8988T (cell line): Measurements from ENCODE around the gene CAMK2D.

Experiments used
- DNase-seq: peaks from one replicate; pipeline ENCODE4 v3.0.0; 2011

CAMK2D gene

DNA sequence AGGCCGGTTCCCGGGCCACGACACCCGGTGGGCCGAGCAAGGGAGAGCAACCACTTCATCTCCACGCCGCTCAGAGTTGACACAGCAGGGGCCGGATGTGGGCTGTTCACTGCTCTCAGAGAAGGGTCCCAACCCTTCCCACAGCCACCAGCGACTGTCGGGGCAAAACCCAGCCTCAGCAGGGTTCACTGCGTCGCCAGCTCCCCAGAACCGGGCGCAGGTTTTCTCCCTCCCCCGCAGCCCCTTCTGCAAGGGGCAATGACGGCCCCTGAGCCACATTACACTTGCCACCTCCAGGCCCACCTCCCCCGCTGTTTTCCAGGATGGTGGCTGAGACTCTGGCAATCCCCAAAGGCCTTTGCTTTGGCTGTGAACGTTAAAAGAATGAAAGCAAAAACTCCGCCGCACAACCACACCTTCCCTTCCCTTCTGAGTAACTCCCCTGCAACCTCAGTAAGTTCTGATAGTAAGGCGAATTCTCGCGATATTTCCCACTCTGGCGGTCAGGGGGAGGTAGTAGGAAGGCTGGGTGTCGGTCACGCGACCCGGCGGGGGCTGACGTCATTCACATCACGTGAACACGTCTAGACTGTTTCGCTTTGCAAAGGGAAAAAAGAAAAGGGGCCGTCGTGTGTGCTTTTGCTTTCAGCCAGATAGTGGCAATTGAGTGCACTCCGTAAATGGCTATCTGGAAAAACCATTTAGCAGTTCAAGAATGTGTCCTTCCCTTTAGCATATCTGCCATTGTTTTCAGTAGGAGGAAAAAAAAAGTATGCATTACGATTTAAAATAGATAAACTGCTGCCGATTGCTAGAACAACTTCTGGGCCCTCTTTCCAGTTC lies 869 bp upstream of the CAMK2D start:
- DNase-seq: peak; percentile 63

DNA sequence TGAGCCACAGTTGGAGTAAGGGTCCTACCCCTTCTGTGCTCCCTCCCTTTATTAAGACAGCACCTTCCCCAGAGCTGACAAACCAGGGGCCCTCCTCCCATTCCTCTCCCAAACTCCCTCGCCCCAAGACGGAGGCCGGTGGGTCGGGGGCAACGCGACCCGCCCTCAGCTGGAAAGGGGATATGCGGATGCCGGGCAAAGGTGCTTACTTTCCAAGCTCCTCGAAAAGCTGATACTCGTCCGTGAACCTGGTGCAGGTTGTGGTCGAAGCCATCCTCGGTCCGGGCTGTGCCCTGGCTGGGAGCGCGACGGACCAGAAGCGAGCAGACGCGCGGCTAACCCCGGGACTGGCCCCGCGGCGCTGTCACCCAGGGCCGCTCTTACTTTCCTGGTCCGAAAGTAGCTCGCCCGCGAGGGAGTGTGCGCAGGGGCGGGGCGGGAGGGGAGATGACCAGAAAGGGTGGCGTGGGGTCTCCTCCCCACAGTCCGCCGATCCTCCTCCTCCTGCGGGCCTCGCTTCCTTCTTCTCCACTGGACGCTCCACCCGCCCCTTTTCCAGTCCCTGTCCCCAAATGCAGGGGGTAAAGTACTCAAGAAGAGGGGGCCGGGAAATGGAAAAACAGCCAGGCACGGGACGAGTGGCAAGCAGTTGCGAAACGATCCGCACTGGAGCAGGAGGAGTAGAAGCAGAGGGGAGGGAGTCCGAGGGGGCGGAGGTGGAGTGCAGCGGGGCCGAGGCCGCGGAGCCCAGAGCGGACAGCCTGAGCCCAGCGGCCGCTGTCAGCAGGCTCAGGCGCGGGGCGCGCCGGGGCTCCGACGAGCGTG lies 531 bp downstream of the CAMK2D start:
- peak; percentile 16 for DNase-seq

- no peak for DNase-seq
These were observed 1.3 kb downstream of the CAMK2D start for GRCh38 chr4:113760094-113760794.

DNA sequence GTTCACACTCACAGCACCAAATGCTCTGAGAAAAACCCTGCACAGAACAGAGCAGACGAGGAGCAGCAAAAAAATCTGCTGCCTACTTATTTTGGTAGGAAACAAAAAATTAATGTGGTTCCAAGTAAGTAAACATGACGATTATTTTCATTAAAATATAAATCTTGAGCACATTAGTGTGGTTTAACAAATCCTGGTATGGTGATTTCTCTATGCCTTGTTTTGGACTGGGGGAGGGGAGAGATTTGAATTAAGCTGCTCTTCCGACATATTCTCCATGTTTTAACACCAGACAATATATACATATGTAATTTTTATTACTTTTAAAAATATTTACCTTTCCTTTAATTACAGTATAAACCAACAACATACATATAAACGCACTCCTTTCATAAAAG lies 1.8 kb downstream of the CAMK2D start:
- DNase-seq: no peak

DNA sequence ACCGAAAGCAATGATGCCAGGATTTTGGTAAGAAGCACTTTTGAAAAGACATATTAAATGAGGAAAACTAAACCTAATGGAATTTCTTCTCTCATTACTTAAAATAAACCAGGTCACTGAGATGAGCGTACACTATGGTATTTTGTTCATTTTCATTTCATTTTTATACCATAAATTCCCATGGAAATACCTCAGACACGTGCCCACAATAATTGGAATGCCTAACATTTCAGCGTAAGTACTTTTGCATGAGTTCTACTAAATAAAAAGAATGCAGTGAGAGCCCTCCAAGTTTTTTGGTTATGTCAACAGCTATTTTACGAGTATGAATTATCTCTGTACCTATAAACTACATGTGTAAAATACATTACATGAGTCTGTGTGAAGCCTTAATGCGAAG lies 3.2 kb downstream of the CAMK2D start:
- DNase-seq: no peak

GRCh38 chr4:113757486-113757885 lies 4.1 kb downstream of the CAMK2D start:
- no peak for DNase-seq

DNA sequence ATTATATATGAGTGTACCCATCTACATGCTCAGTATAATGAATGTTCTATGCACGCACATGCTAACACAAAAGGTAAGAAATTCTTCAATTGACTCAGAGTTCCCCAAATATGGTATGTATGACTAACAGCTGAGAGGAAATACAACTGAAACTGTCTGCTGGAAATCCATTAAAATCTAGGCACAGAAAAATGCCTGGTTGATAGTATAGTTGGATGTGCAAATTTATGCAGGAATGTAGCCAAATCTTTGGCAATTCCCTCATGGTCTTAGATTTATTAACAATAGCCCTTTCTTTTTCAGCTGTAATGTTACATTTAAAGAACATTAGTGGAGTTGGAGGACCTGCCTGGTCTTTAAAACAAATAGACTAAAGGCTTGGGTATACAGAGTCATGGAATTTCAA lies 5.5 kb downstream of the CAMK2D start:
- DNase-seq: no peak

DNA sequence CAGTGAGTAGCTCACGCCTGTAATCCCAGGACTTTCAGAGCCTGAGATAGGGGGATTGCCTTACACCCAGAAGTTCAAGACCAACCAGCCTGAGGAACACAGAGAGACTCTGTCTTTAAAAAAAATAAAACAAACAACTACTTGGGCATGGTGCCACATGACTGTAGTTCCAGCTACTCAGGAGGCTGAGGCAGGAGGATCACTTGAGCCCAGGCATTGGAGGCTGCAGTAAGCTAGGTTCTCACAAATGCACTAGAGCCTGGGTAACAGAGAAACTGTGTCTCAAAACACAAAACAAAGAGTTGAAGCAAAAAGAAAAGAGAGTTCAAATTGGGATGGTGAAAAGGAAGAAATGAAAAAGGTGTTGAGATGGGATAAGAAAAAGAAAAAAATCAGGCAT lies 10.8 kb downstream of the CAMK2D start:
- no peak for DNase-seq

DNA sequence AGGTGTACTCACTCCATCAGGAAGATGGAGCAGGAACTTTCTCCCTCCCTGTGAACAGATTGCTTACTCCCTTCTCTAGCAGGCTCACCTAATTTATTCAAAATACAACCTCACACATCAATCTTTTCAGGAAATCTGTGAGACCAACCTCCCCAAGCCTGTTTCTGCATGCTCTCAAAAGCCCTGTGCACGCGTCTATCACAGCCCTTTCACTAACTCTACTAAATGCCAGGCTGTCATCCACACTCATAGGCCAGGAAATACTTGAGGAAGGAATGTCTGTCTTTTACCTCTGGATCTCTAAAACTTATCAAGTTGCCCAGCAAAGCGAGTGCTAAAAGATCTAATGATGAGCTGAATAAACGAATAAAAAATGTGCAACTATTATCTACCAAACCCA lies 11.2 kb downstream of the CAMK2D start:
- DNase-seq: no peak

- no peak for DNase-seq
These were observed 12.4 kb downstream of the CAMK2D start for GRCh38 chr4:113749178-113749577.

DNA sequence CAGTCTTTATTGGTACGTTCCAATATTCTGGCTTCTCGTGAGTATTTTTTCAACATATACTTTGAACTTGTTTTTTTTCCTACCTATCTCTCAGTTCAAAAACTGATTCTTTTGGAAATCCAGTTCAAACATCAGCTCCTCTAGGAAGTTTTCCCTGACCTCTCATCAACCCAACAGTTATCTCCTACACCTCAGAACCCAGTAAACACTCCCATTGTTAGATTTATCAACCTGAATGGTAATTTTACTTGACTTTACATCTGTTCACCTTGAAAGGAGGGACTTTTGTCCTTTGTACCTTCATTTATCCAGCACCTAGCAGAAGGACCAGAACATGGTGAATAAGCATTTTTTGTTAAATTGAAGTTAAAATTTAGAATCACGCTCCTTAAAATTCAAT lies 13.6 kb downstream of the CAMK2D start:
- no peak for DNase-seq

DNA sequence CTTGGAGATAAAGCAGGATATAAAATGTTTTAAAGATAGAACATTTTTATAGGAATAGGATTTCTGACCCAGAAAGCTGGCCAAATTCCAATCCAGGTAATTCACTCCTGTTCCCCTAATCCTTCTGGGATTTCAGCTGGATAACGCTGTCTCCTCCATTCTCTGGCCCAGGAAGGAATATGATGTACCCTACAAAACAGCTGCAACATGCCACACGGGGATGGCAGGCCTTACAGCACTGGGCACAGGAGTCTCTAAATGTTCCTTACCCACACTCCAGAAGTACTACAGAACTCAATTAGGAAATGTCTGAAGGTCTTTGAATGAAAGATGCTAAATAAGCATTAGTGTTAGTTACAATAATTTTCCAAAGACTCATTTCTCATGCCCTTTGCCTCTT lies 15.8 kb downstream of the CAMK2D start:
- no peak for DNase-seq

DNA sequence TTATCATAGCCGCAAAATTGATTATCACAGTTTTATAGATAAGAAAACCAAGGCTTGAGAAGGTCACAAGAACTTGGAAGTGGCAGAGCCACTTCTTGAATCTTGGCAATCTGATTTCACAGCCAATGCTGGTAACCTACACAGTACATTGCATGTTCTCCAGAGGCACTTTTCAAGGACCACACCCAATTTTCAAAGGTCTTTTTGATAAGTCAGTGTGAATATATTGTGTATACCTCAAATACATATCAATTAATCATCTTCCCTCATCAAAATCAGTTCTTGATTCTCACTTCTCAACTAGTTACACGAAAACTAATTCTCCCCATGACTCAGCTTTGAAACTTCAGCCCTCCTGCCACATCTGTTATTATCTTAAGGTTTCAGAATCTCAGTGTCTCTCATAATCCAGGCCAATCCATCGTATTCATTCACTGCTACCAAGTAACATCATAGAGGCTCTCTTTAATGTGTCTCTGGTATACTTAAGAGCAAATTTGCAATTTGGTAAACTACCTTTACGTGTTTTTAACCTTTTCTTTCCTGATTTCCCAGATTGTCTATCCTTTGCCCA lies 16.8 kb downstream of the CAMK2D start:
- no peak for DNase-seq

- no peak for DNase-seq
These were observed 17.8 kb downstream of the CAMK2D start for GRCh38 chr4:113743690-113744089.

DNA sequence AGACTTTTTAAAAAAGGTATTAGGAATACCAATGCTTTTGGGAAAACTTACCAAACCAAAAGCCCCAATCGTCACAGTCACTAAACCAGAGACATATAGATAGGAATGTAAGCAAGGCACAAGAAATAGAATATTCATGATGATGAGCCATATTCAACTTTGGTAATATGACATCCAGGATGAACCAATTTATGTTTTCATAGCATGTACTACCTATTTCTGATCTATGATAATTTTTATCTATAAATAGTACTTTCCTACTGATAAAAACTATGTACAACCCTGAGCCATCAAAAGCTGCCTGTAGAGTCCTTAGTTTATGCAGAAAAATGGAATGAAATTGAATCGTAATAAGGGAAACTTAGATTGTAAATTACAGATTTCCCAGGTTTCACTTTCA lies 18.9 kb downstream of the CAMK2D start:
- DNase-seq: no peak

DNA sequence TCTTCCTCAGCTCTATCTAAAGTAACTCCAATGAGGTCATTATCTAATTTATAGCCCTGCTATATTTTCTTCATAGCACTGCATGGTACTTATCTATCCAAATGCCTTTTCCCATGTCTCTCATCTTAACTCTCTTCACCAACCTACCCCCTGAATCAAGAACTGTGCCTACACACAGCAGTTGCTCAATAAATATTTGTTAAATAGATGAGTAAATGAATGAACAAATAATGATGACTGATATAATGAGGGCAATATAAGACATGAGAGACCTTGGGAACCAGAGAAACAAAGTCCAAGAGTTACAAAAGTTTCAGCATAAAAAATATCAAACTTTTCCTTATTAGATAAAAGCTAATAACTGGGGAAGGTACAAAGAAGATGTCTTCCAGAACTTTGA lies 19.6 kb downstream of the CAMK2D start:
- DNase-seq: no peak

GRCh38 chr4:113740857-113741379 lies 20.6 kb downstream of the CAMK2D start:
- no peak for DNase-seq

DNA sequence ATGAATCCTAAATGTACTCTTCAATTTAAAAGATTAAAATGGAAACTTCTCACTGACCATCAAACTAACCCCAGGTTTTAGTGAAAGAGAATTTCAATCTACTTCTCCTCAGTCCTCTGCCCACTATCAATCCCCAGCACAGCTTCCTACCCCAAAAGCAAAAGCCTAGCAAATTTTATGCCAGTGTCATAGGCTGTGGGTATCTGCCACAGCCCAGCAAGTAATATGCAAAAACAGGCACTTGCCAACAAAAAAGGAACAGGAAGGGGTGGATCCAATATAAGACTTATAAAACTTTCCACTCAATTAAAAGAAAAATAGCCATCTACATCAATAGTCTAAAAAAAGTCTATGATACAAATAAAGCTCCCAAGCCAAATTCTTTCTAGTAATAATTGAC lies 22.3 kb downstream of the CAMK2D start:
- no peak for DNase-seq

DNA sequence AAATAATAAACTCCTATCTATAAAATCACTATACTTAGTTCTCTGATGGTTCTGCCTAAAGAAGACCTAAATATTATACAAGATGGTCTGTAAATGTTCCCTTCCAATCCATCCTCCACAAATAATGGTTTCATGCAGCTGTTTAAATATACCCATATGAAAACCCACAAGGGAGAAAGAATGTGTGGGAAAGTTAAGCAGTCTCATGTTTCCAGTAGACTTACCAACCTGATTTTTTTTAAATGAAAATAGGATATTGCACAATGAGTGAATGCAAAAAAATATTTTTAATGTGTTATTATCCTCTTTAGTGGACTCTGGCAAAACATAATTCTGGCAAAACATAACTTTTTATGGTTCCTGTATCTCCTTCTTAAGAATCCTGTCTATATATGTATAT lies 23.3 kb downstream of the CAMK2D start:
- DNase-seq: no peak

DNA sequence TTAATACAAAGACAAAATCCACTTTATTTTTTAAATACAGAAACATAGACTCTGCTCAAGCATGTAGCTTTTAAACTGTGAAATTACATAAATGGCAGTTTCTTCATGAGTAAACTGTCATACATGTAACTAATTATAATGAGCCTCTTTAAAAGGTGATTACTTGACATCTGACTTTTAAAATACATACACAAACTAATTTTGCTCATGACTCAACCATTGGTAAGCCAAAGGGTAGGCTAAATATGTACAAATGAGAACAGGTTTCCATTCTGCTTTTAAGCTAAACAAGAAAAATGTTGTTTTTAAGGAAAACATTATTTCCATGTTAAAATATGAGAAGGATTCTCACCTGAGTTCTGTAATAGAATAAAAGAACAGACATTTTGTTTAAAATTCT lies 27.9 kb downstream of the CAMK2D start:
- DNase-seq: no peak

- no peak for DNase-seq
These were observed 28.5 kb downstream of the CAMK2D start for GRCh38 chr4:113732967-113733527.

- DNase-seq: no peak
These were observed 30.9 kb downstream of the CAMK2D start for GRCh38 chr4:113730467-113731216.
